HepG2 (cell line): ENCODE results near the gene SAA1. TPM values are rescaled to one million over a fixed set of nuclear protein-coding genes. Genes with fewer than 3 reads are reported as not detected.

Experiments used
- GTF2F1 ChIP-seq: fragments of 150-350 bp; IDR thresholded peaks from 2 replicates; pipeline ENCODE4 v1.6.1; 2014; ENCODE audit warnings: low read length
- PAXIP1 ChIP-seq: sonication (generic); formaldehyde crosslinking; conservative IDR thresholded peaks from 2 replicates; pipeline ENCODE4 v1.4.0; 2020; ENCODE audit warnings: mild to moderate bottlenecking, missing genetic modification reagents, moderate library complexity
- RXRA ChIP-seq: sonication (generic); formaldehyde crosslinking; IDR thresholded peaks from 2 replicates; pipeline ENCODE4 v1.5.1; 2020; ENCODE audit warnings: missing genetic modification reagents
- ZFX ChIP-seq: sonication (generic); formaldehyde crosslinking; IDR thresholded peaks from 2 replicates; pipeline ENCODE4 v1.4.0; 2020; ENCODE audit warnings: mild to moderate bottlenecking, low read depth, missing genetic modification reagents, moderate library complexity
- ZNF598 ChIP-seq: sonication (generic); formaldehyde crosslinking; IDR thresholded peaks from 2 replicates; pipeline ENCODE4 v1.5.1; 2020; ENCODE audit warnings: mild to moderate bottlenecking, missing genetic modification reagents, borderline replicate concordance
- ZNF687 ChIP-seq: sonication (generic); formaldehyde crosslinking; IDR thresholded peaks from 2 replicates; pipeline ENCODE4 v1.5.1; 2020; ENCODE audit warnings: mild to moderate bottlenecking, missing genetic modification reagents, moderate library complexity
- ZSCAN25 ChIP-seq: sonication (generic); formaldehyde crosslinking; IDR thresholded peaks from 2 replicates; pipeline ENCODE4 v1.8.0; 2022; ENCODE audit warnings: mild to moderate bottlenecking, missing genetic modification reagents
- polyA plus RNA-seq, 8 experiments: library from polyadenylated mRNA; depleted of rRNA in 3 of 8; stranded (reverse) in 7 of 8; unstranded in 1 of 8; fragments of >200 nt; fragmentation: Illumina TruSeq in 4 of 8; extraction: Trizol in 4 of 8; gene quantifications; 2 replicates each; pipeline versions ENCODE4 v1.2.1 to v1.2.3, GENCODE V29; 2011 to 2016; ENCODE audit warnings: low read depth in 4 of 8, missing spikeins in 1 of 8, mixed read lengths in 1 of 8; ENCODE audit not compliant: insufficient read depth in 1 of 8
- total RNA-seq, 5 experiments: library from RNA; depleted of rRNA; stranded (reverse); fragments of >200 nt; fragmentation: Illumina TruSeq; extraction: Trizol; gene quantifications; 2 replicates each; pipeline ENCODE4 v1.2.3, GENCODE V29; 2016; ENCODE audit warnings: low read depth in 1 of 5

Gene SAA1
- total and polyA plus RNA-seq, 2 of the 13 experiments (the other 11 are each of a cell fraction or from before 2014, with no cell fraction given), result not detected

GRCh38 chr11:18221274-18221876 is 44.7 kb upstream of the SAA1 start (continued):
- TF ChIP-seq ZNF687 (CRISPR knock-in tag) (peak; percentile 60), RXRA (CRISPR knock-in tag) (no peak; the same call in 1 of the 2 replicates), ZNF598 (CRISPR knock-in tag) (no peak), ZFX (CRISPR knock-in tag) (peak; percentile 20; the same call in 1 of the 2 replicates), ZSCAN25 (CRISPR knock-in tag) (peak; percentile 30; the same call in 1 of the 2 replicates), PAXIP1 (CRISPR knock-in tag) (0 out of 2 replicates have a peak, but pooled peaks have one; percentile 14), GTF2F1 (no peak)
- TF ChIP-seq, all 625 proteins: peak for 16
